HepG2 (cell line): ENCODE measurements around the gene CTDSP1. TPM values are rescaled to one million over a fixed set of nuclear protein-coding genes. Genes with fewer than 3 reads are reported as not detected.

ENCODE experiments used
- MED13 ChIP-seq: sonication (generic); formaldehyde crosslinking; IDR thresholded peaks from 2 replicates; pipeline ENCODE4 v1.5.0; 2020; ENCODE audit warnings: missing genetic modification reagents
- PHF21A ChIP-seq: sonication (generic); formaldehyde crosslinking; IDR thresholded peaks from 2 replicates; pipeline ENCODE4 v1.5.0; 2020; ENCODE audit warnings: mild to moderate bottlenecking, missing genetic modification reagents
- PTBP1 ChIP-seq: fragments of 200-400 bp; formaldehyde crosslinking; IDR thresholded peaks from 2 replicates; pipeline ENCODE4 v1.6.1; 2018; ENCODE audit warnings: low read length, low read depth; ENCODE audit not compliant: poor library complexity, severe bottlenecking
- USF2 ChIP-seq, 2 experiments: sonication (generic) in 1 of 2; formaldehyde crosslinking in 1 of 2; IDR thresholded peaks; 2 replicates each; pipeline versions ENCODE4 v1.5.1 to v1.6.1; 2011 to 2020; ENCODE audit warnings: borderline replicate concordance in 1 of 2, low read depth in 1 of 2, low read length in 1 of 2, mild to moderate bottlenecking in 1 of 2, missing genetic modification reagents in 1 of 2, moderate library complexity in 1 of 2
- ZEB1 ChIP-seq: IDR thresholded peaks from 2 replicates; pipeline ENCODE4 v1.6.1; 2012; ENCODE audit warnings: mild to moderate bottlenecking, low read depth, inconsistent platforms; ENCODE audit not compliant: insufficient replicate concordance
- ZNF232 ChIP-seq: sonication (generic); formaldehyde crosslinking; IDR thresholded peaks from 2 replicates; pipeline ENCODE4 v1.4.0; 2020; ENCODE audit warnings: missing genetic modification reagents, borderline replicate concordance
- ZNF367 ChIP-seq: sonication (generic); formaldehyde crosslinking; IDR thresholded peaks from 2 replicates; pipeline ENCODE4 v1.4.0; 2020; ENCODE audit warnings: missing genetic modification reagents, borderline replicate concordance
- ZNF432 ChIP-seq: sonication (generic); formaldehyde crosslinking; IDR thresholded peaks from 2 replicates; pipeline ENCODE4 v1.5.0; 2020; ENCODE audit warnings: missing genetic modification reagents, mild to moderate bottlenecking, borderline replicate concordance
- ZNF552 ChIP-seq: sonication (generic); formaldehyde crosslinking; IDR thresholded peaks from 2 replicates; pipeline ENCODE4 v1.9.0; 2022; ENCODE audit warnings: missing genetic modification reagents, mild to moderate bottlenecking, borderline replicate concordance
- ZNF816 ChIP-seq: sonication (generic); formaldehyde crosslinking; IDR thresholded peaks from 2 replicates; pipeline ENCODE4 v1.8.0; 2022; ENCODE audit warnings: missing genetic modification reagents, mild to moderate bottlenecking, borderline replicate concordance
- polyA plus RNA-seq, 8 experiments: library from polyadenylated mRNA; depleted of rRNA in 3 of 8; stranded (reverse) in 7 of 8; unstranded in 1 of 8; fragments of >200 nt; fragmentation: Illumina TruSeq in 4 of 8; extraction: Trizol in 4 of 8; gene quantifications; 2 replicates each; pipeline versions ENCODE4 v1.2.1 to v1.2.3, GENCODE V29; 2011 to 2016; ENCODE audit warnings: low read depth in 4 of 8, missing spikeins in 1 of 8, mixed read lengths in 1 of 8; ENCODE audit not compliant: insufficient read depth in 1 of 8
- total RNA-seq, 5 experiments: library from RNA; depleted of rRNA; stranded (reverse); fragments of >200 nt; fragmentation: Illumina TruSeq; extraction: Trizol; gene quantifications; 2 replicates each; pipeline ENCODE4 v1.2.3, GENCODE V29; 2016; ENCODE audit warnings: low read depth in 1 of 5
- TF ChIP-seq, protein P1 (sequence below): sonication (generic); formaldehyde crosslinking; IDR thresholded peaks from 2 replicates; pipeline ENCODE4 v1.4.0; 2020; ENCODE audit warnings: missing genetic modification reagents
- TF ChIP-seq, protein P2 (sequence below): IDR thresholded peaks from 2 replicates; pipeline ENCODE4 v1.6.1; 2016
- TF ChIP-seq, protein P3 (sequence below): sonication (generic); formaldehyde crosslinking; IDR thresholded peaks from 2 replicates; pipeline ENCODE4 v1.8.0; 2022; ENCODE audit warnings: mild to moderate bottlenecking, missing genetic modification reagents, moderate library complexity
- TF ChIP-seq, protein P4 (sequence below), 2 experiments: sonication (generic) in 1 of 2; formaldehyde crosslinking in 1 of 2; IDR thresholded peaks; 2 replicates each; pipeline versions ENCODE4 v1.4.0 to v1.6.1; 2018 to 2020; ENCODE audit warnings: missing genetic modification reagents in 2 of 2, borderline replicate concordance in 1 of 2, low read depth in 1 of 2, mild to moderate bottlenecking in 1 of 2, missing biosample characterization in 1 of 2

CTDSP1 gene
- total and polyA plus RNA-seq, 2 of the 13 experiments (the other 11 are each of a cell fraction or from before 2014, with no cell fraction given), result 91.0 to 268 TPM

DNA sequence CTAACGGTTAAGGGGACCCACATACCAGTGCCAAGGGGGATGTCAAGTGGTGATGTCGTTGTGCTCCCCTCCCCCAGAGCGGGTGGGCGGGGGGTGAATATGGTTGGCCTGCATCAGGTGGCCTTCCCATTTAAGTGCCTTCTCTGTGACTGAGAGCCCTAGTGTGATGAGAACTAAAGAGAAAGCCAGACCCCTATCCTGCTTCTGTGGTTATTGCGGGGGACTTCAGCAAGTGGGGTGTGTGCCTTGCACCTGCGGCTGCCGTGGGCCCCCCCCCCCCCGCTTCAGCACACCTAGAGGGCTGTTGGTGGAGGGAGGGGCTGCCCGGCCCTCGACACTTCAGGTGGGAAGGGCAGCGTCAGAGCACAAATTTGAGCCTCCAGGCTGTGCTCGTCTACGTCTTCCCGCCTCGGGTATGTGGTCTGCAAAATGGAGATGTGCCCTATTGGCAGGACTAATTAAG is 6.1 kb downstream of the CTDSP1 start (continued):
- TF ChIP-seq, protein P1, sequence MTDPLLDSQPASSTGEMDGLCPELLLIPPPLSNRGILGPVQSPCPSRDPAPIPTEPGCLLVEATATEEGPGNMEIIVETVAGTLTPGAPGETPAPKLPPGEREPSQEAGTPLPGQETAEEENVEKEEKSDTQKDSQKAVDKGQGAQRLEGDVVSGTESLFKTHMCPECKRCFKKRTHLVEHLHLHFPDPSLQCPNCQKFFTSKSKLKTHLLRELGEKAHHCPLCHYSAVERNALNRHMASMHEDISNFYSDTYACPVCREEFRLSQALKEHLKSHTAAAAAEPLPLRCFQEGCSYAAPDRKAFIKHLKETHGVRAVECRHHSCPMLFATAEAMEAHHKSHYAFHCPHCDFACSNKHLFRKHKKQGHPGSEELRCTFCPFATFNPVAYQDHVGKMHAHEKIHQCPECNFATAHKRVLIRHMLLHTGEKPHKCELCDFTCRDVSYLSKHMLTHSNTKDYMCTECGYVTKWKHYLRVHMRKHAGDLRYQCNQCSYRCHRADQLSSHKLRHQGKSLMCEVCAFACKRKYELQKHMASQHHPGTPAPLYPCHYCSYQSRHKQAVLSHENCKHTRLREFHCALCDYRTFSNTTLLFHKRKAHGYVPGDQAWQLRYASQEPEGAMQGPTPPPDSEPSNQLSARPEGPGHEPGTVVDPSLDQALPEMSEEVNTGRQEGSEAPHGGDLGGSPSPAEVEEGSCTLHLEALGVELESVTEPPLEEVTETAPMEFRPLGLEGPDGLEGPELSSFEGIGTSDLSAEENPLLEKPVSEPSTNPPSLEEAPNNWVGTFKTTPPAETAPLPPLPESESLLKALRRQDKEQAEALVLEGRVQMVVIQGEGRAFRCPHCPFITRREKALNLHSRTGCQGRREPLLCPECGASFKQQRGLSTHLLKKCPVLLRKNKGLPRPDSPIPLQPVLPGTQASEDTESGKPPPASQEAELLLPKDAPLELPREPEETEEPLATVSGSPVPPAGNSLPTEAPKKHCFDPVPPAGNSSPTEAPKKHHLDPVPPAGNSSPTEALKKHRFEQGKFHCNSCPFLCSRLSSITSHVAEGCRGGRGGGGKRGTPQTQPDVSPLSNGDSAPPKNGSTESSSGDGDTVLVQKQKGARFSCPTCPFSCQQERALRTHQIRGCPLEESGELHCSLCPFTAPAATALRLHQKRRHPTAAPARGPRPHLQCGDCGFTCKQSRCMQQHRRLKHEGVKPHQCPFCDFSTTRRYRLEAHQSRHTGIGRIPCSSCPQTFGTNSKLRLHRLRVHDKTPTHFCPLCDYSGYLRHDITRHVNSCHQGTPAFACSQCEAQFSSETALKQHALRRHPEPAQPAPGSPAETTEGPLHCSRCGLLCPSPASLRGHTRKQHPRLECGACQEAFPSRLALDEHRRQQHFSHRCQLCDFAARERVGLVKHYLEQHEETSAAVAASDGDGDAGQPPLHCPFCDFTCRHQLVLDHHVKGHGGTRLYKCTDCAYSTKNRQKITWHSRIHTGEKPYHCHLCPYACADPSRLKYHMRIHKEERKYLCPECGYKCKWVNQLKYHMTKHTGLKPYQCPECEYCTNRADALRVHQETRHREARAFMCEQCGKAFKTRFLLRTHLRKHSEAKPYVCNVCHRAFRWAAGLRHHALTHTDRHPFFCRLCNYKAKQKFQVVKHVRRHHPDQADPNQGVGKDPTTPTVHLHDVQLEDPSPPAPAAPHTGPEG, result peak; percentile 25; the same call in 1 of the 2 replicates
- TF ChIP-seq ZNF432 (CRISPR knock-in tag) (no peak), ZNF552 (CRISPR knock-in tag) (0 out of 2 replicates have a peak, but pooled peaks have one; percentile 39), PHF21A (peak; percentile 80), ZEB1 (no peak), PTBP1 (no peak), ZNF816 (CRISPR knock-in tag) (peak; percentile 84; the same call in 1 of the 2 replicates), ZNF367 (CRISPR knock-in tag) (0 out of 2 replicates have a peak, but pooled peaks have one; percentile 20), USF2 (IDR thresholded peaks at IDR 0.05; ENCODE audit: low read depth, low read length) (no peak), USF2 (CRISPR knock-in tag; IDR thresholded peaks at IDR 0.05; ENCODE audit: borderline replicate concordance) (no peak; the same call in 1 of the 2 replicates), ZNF232 (no peak; the same call in 1 of the 2 replicates), MED13 (no peak)
- TF ChIP-seq, protein P2, sequence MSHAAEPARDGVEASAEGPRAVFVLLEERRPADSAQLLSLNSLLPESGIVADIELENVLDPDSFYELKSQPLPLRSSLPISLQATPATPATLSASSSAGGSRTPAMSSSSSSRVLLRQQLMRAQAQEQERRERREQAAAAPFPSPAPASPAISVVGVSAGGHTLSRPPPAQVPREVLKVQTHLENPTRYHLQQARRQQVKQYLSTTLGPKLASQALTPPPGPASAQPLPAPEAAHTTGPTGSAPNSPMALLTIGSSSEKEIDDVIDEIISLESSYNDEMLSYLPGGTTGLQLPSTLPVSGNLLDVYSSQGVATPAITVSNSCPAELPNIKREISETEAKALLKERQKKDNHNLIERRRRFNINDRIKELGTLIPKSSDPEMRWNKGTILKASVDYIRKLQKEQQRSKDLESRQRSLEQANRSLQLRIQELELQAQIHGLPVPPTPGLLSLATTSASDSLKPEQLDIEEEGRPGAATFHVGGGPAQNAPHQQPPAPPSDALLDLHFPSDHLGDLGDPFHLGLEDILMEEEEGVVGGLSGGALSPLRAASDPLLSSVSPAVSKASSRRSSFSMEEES, result no peak; the same call in 1 of the 2 replicates
- TF ChIP-seq, protein P3, sequence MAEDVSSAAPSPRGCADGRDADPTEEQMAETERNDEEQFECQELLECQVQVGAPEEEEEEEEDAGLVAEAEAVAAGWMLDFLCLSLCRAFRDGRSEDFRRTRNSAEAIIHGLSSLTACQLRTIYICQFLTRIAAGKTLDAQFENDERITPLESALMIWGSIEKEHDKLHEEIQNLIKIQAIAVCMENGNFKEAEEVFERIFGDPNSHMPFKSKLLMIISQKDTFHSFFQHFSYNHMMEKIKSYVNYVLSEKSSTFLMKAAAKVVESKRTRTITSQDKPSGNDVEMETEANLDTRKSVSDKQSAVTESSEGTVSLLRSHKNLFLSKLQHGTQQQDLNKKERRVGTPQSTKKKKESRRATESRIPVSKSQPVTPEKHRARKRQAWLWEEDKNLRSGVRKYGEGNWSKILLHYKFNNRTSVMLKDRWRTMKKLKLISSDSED (CRISPR knock-in tag), result no peak
- TF ChIP-seq, protein P4, sequence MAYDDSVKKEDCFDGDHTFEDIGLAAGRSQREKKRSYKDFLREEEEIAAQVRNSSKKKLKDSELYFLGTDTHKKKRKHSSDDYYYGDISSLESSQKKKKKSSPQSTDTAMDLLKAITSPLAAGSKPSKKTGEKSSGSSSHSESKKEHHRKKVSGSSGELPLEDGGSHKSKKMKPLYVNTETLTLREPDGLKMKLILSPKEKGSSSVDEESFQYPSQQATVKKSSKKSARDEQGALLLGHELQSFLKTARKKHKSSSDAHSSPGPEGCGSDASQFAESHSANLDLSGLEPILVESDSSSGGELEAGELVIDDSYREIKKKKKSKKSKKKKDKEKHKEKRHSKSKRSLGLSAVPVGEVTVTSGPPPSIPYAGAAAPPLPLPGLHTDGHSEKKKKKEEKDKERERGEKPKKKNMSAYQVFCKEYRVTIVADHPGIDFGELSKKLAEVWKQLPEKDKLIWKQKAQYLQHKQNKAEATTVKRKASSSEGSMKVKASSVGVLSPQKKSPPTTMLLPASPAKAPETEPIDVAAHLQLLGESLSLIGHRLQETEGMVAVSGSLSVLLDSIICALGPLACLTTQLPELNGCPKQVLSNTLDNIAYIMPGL (CRISPR knock-in tag; IDR thresholded peaks at IDR 0.05; ENCODE audit: borderline replicate concordance in 1 of 2, low read depth in 1 of 2), result no peak; a peak in 1 of 4 replicates
